GM10266 (cell line): ENCODE data around the gene FASTKD3.

Source experiments
- DNase-seq: peaks from one replicate; pipeline ENCODE4 v3.0.0; 2012; ENCODE audit errors: extremely low spot score
- TF ChIP-seq, protein P1 (sequence below): IDR thresholded peaks from 2 replicates; pipeline ENCODE4 v1.5.1; 2012; ENCODE audit warnings: mild to moderate bottlenecking, low read depth; ENCODE audit not compliant: control insufficient read depth, insufficient read depth; ENCODE audit errors: missing control alignments

The FASTKD3 gene

DNA sequence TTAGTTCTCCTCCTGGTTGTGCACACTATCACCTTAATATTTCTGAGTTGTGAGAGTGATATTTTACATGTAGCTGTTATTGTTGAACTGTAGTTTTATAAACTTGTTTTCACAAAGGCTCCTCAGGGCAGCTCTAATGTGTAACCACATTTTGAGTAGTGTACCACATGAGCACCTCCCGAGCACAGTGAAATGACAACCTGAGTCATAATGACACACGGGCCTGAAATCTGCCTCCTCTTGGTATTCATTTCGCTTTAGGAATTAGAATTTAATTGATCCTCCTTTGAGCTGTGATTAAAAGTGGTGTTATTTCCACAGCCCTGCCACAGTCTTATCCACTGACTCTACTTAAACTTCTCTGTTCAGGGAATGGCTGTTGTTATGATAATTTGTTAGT, 8.0 kb upstream of the FASTKD3 start:
- TF ChIP-seq, protein P1, sequence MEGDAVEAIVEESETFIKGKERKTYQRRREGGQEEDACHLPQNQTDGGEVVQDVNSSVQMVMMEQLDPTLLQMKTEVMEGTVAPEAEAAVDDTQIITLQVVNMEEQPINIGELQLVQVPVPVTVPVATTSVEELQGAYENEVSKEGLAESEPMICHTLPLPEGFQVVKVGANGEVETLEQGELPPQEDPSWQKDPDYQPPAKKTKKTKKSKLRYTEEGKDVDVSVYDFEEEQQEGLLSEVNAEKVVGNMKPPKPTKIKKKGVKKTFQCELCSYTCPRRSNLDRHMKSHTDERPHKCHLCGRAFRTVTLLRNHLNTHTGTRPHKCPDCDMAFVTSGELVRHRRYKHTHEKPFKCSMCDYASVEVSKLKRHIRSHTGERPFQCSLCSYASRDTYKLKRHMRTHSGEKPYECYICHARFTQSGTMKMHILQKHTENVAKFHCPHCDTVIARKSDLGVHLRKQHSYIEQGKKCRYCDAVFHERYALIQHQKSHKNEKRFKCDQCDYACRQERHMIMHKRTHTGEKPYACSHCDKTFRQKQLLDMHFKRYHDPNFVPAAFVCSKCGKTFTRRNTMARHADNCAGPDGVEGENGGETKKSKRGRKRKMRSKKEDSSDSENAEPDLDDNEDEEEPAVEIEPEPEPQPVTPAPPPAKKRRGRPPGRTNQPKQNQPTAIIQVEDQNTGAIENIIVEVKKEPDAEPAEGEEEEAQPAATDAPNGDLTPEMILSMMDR, result no peak
- no peak for DNase-seq

DNA sequence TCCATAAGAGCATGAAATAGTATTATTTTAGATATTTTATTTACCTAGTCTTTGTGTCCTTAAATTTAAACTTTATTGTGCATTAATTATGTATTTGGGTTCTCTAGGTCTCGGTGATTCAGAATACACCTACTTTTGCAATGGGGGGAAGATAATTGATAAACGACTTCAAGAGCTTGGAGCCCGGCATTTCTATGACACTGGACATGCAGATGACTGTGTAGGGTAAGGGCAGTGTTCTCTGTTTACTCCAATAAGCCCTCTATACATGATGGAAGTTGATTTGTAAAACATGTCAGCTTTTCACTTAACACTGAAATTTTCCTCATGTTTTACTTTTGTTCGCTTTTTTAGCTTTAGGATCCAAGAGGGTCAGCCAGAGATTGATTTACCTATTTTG, 6.3 kb upstream of the FASTKD3 start:
- DNase-seq, result no peak
- TF ChIP-seq, protein P1, result no peak

DNA sequence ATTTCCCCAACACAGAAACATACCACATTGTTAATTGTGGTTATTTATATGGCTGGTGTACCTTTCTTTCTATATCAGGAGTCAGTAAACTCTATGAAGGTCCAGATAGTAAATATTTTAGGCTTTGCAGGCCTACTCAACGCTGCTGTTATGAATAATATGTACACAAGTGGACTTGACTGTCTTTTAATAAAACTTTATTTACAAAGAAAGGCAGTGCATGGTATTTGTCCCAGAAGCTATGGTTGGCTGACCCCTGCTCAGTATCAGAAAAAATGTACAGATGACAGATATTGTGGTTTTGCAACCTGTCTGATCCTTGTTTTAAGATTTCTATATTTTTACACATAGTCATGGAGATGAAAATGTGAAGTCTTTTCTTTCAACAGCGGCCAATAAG, 5.8 kb upstream of the FASTKD3 start:
- TF ChIP-seq, protein P1, result no peak
- no peak for DNase-seq

DNA sequence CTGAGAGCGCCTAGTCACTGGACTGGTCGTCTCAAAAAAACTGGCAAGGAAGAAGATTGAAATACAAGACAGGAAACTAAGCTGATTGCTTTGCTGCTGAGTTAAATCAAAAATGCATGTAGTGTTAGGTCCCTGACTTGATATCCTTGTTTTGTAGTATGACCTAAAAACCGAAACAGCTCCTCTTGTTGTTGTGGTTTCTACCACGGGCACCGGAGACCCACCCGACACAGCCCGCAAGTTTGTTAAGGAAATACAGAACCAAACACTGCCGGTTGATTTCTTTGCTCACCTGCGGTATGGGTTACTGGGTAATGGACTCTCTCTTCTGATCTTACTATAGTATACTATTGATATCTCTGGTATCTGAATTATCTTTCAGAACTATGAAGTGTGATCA, 4.4 kb upstream of the FASTKD3 start:
- TF ChIP-seq, protein P1, result no peak

DNA sequence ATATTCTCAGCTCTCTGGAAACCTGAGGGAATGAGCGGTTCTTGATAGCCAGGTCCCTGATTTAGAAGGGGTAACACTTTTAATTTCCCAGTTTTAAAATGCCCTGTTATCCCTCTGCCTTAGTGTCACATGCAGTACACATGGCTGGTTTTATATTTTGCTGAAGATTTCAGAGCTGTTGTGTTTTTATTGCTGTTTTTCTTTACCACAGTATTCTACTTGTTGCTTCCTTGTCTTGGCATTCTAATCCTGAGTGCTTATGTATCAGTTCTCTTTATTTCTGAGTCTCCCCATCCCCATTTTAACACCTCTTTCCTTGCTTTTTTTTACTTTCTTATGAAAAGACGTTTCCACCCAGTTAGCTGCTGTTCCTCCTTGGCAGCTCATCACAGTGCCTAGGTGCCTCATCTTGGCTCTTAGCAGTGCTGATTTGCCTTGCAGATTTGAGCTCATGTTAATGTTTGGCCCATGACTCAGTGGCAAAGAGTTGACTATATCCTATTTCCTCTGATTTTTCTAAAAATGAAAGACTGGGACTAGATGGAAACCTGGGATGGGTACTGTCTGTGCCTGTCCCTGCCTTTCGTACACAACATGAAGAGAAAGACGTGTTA, 3.8 kb upstream of the FASTKD3 start:
- TF ChIP-seq, protein P1, result no peak
- DNase-seq, result no peak

More for the DNA sequence above, 4.4 kb upstream of the FASTKD3 start:
- DNase-seq, result no peak

DNA sequence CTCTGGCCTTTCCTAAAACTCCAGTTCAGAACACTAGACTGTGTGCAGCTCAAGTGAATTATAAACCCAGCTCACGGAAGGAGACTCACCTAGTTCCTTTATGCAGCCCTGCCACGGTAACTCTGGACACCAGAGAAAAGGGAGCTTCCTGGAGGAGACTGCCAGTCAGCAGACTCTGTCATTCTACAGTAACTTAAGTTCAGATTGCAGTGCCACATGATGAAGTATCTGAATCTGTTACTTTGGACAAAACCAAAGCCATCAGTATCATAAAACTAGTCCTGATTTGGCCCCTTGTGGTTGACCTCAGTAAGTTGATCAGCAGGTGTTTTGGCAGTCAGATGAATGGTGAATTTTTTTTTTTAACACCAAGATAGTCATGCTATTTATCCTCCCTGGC, 2.8 kb upstream of the FASTKD3 start:
- TF ChIP-seq, protein P1, result no peak
- no peak for DNase-seq

DNA sequence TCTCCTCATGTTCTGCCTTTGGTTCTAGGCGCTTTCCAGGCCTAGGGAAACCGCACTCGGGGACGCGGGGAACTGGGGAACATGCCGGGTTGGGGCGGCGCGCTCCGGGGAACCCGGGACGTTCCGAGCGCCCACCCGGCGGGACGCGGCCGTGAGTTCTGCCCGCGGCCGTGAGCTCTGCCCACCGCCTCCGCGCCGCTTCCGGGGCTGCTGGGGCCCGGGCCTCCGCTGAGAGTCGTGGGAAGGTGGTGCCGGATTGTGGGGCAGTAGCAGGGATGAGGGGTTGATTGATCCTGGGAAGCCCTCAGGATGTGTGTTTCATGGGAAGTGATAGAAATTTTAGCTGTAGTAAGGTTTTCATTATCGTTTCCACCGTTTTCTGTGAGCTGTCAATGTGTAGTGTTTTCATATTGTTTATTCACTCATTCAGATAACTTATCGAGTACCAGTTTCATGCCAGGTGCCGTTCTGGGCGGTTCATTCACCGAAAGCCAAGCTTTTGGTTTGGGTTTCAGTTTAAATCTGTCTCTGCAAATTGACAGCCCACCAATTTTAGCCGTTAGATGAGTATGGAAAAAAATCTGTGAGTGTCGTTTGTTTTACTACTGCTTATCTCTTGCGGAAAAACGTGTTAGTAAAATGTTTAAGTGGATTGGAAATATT, 774 bp upstream of the FASTKD3 start:
- DNase-seq, result no peak
- TF ChIP-seq, protein P1, result no peak
